NCI-H2029 (cell line): ENCODE results near the gene NDUFS7.

Experiments used
- DNase-seq: peaks from one replicate; lab custom pipeline; 2025; lab: John Stamatoyannopoulos, UW

The NDUFS7 gene

DNA sequence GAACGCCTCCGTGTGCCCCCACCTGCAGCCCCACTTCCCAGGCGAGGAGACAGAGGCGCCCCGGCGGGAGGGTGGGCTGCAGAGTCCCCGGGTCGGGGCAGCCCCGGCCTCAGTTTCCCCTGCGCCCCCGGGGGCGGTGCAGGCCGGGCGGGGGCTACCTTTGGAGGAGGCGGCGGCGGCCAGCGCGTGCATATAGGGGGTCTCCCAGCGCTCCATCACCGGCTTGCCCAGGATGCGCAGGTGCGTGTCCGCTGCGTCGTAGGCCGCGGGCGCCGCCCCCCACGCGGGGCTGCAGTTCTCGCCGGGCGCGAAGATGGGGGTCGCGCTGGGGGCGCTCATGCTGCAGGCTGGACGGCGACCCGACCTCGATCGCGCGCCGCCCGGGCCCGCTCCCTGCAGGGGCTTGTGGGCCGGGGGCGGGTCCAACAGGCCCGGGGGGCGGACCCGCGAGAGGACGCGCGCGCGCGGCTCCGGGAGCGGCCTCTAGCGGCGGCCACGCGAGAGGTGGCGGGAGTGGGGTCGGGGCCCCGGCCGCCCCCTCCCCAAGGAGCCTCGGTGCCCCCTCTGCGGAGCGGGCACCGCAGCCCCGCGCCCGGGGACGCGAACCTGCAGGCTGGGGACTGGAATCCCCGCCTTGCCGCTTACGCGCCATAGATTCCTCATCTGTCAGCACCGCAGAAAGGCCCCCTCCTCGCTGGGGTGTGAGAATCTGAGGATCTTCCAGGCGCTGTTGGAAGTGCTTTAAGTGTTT, 17.6 kb downstream of the NDUFS7 start, which contains the start of gene GAMT:
Gene GAMT, minus strand, starts transcription at position 405 of the 751 bp plus-strand sequence. Its CDS starts 66 bp downstream, at position 339.
- no peak for DNase-seq

DNA sequence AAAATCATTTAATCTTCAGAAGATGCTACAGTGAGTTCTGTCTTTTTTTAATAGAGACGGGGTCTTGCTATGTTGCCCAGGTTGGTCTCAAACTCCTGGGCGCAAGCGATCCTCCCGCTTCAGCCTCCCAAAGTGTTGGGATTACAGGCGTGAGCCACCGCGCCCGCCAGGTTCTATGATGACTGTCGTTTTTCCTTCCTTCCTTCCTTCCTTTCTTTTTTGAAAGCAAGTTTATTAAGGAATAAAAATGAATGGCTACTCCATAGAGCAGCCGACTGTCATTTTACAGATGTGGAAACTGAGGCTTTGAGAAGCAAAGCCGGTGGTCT, 18.1 kb downstream of the NDUFS7 start:
- DNase-seq = no peak

DNA sequence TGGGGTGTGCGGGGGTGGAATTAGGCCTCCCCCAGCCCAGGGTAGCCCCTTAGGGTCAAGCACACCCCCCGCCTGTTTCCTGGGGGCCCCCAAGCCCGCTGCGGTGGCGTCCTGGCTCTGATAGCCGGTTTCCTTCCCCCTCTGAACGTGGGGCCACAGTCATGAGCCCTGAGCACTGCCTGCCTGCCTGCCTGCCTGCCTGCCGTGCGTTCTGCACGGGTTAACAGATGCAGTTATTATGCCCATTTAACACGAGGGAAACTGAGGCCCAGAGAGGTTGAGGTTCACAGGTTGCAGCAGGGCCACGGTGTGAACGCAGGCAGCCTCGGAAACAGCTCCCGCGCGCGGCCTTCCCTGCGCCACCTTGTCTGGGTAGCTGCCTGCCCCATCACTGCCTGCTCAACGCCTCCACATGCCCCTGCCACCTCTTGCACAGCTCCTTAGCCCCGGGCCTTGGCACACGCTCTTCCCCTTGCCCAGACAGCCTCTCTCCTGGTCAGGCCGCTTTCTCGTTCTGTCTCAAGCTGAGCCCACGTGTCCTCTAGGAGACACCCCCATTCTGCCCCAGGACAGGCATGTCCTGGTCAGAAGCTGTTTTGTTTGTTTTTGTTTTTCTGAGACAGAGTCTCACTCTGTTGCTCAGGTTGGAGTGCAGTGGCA, 18.8 kb downstream of the NDUFS7 start:
- no peak for DNase-seq

DNA sequence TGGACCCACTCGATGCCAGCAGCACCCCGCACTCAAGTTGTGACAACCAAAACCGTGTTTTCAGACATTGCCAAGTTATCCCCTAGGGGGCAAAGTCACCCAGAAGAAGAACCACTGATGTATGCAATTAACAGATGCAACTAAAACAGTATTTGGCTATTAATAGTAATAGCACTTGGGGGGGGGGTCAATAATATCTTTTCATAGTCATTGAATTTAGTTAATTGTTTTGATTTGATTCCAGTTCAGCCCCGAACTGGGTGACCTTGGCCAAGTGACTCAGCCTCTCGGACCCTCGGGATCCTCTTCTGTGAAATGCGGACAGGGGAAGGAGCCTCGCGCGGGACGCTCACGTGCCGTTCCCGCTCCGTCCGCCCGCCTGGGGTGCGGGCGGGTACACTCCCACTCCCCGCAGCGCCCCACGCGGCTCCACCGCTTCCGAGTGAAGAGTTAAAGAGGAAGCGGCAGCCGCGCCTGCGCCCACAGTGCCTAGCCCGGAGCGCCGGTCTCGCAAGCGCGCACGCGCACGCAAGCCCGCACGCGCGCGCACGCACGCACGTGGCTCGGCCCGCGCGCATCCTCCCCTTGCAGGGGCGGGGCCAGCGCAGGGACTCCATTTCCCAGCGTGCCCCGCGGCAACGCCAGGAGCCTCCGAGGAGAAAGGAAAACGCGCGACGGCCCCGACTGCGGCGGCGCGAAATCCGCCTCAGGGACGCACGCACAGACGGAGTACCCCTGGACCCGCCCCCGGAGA, 23.2 kb downstream of the NDUFS7 start:
- DNase-seq = peak; percentile 97

DNA sequence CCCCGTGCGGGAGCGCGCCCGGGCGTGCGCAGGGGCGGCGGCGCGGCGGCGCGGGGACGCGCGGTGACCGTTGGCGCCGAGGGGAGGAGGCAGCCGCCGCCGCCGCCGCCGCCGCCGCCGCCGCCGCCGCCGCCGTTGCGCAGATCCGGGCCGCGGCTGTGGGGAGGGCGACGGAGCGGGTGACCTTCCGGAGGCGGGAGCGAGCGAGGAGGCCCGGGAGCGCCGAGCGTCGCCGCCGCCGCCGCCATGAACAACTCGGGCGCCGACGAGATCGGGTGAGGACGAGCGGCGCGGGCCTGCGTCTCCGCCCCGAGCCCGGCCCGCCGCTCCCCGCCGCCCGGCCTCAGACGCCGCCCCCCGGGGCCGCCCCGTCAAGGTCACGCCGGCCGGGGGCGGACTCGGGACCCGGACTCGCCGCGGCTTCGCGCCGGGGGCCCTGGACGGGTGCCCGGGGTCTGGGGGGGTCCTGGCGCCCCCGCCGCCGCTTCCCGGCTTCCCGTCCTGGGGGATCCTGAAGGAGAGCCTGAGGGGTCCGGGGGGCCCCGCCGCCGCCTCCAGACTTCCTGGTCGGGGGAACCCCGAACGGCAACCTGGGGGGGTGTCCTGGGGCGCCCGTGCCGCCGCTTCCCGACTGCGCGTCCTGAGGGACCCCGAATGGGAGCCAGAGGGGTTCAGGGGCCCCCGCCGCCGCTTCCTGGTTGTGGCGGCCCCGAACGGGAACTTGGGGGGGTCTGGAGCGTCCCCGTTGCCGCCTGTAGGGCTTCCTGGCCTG, 24.0 kb downstream of the NDUFS7 start, which contains the start of gene DAZAP1:
Gene DAZAP1, plus strand, starts transcription at position 59 of the 772 bp plus-strand sequence. Its CDS starts 188 bp downstream, at position 247.
- DNase-seq = no peak

DNA sequence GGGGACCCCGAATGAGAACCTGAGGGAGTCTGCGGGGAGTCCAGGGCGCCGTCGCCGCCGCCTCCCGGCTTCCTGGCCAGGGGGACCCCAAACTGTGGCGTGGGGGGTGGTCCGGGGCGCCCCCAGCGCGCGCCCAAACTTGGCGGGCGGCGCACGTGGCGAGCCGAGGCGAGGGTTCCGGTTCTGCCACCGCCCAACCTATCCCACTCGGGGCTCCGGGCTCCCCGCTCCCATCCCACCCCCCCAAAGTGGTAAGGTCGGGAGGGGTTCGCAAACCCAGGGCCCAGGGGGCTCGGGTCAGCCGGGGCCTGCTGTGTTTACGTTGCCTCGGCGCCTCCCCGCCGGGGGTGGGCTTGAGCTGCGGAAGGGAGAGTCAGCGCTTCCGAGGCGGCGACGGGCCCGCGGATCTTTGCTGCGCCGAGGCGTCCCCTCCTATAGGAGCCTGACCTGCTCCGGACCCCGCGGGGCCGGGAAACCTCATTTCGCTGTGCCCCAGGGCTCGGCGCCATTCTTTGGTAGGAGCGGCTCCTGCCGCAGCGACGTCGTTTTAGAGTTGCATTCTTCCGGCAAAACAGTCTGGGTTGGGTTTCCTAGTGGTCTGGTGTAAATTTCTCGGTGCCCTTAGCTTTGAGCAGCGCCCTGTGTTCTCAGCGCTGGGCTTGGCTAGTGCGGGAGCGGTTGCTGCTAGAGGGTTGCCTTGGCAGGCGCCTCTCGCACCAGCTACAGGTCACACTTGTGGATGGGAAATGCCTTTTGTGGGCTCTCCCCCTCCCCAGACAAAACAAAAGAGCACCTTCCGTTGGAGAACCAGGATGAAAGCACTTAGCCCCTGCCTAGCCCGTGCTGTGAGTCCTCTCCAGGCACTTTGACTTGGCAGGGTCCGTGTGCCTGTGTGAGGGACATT, 24.8 kb downstream of the NDUFS7 start:
- DNase-seq = peak; percentile 51

DNA sequence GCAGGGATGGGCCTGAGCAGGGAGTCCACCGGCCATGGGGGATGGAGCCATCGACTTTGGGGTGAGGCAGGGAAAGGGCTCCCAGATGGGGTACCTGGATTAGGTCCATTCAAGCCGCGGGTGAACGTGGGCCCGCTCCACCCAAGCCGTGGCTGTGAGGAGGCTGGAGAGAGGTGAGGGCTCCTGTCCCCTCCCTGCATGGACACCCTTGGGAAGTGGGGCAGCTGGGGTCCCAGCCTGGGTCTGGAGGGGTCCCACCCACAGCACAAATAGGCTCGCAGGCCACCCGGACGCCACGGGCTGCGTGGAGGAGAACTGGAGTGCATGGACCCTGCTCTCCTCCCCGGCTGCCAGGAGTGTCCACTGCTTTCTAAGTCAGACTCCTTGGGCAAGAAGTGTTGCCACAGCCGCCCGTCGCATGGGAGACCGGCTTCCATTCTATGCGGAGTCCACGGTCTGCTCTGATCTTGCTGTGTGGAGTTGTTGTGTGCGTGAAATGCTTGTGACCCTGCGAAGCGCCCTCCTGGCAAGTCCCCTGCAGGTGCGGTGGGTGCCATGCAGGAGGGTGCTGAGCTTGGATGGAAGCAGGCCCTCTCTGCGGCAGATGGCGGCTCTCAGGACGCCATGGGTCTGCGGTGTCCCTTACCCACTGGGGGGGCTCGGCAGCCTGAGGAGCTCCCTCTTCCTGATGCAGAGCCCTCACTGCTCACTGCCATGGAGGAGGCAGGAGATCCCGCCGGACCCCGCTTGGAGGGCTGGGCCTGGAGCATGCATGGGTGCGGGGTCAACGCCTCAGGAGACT, 25.7 kb downstream of the NDUFS7 start:
- no peak for DNase-seq

DNA sequence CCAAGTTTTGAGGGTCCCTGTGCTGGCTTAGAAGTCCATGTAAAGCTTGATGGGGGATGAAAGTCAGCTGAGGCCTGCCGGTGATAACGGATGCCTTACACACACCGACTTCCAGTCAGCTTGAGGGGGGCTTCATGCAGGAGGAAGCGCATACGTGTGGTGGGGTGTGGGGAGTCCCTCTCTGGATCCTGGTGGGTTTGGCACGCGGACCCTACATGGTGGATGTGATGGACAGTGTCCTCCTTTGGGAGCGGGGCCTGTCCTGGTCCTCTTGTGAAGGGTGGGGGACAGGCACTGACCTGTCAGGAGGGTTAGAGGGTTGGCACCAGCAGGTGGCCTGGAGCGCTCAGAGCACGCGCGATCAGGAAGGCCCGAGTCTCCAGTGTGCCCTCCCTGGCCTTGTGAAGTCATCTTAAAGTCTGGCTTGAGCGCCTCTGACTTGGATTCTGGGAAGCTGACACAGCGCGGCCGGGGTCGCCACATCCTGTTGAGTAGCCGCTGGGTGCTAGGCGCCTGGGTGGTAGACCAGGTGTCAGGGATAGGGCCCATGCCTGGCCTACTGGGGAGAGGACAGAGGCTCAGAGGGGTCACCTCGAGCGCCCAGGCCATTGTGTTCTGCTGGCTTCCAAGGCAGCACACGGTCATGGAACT, 26.6 kb downstream of the NDUFS7 start:
- DNase-seq = no peak

DNA sequence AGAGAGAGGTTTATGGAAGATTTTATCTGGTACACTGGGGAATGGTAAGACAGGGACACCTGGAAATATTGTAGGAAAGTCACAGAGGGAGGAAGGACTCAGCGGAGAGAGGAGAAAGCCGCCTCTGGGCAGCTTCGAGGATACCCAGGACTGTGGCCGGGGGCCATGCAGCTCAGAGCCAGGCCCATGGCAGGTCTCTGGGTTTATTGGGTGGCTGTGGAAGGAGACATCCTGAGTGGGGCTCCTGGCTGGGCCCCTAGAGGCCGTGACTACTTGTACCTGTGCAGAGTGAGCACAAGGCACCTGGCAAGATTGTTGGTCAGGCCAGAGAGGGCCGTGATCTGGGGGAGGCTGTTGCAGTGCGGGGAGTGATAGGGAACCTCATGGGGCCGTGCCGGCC, 27.1 kb downstream of the NDUFS7 start:
- DNase-seq = no peak

DNA sequence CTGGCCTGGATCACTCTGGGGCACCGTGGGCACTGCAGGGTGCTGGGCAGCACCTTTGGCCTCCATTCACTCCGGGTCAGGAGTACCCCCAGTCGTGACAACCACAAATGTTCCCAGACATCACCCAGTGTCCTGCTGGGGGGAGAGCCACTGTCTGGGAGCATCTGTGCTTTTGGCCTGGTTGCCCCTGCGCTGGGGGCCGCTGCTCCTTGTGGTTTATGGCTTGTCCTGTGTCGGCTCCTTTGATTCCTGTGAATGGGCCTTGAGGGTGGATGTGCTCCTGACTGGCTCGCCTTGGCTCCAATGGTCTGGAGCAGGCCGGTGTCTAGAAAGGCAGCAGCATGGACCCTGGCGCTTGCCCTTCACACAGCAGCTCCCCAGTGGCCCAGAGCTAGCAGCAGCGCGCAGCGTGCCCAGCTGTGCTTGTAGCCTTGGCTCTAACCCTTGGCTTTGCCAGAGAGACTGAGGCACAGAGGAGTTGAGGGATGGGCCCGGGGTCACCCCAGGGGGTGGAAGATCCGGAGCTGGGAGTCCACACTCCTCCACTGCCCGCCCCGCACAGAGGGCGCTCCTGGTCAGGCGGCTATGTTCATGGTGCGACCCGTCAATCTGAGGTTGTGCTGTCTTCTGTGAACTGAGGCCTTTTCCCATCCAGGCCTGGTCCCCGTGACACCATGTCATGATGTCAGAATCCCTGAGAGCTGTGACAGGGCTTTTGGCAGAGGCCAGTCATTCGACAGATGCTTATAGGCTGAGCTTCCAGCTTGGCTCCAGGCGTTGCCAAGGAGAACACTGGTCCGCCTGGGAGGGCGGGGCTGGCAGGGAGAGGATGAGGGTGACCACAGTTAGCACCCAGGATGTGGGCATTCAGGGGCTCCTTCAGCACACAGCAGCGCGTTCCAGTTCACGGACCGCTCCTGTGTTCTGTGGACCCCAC, 27.8 kb downstream of the NDUFS7 start:
- no peak for DNase-seq

DNA sequence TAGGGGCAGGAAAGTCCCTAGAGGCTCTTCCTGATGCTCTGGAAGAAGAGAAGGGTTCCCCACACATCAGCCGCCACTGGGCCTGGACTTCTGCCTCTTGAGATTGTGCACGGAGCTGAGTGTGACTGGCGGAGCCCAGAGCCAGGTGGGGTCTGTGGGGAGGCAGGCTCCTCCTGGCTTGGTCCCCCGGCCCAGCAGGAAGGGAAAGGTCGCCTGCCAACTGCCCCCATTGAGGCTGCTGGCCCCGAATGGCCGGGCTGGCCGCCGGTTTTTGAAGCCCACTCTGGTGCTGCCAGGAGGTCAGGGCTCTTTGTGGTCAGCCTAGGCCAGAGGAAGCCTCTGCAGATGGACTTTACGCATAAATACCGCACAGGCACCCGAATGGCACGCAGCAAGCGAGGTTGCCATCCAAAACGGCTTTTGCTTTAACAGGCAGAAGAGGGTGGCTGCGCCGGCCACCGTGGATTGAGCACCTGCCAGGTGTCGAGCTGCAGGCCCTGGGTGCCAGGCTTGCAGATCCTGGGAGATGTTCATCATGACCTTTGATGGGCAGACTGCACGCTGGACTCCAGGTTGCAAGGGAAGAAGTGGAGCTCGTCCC, 28.7 kb downstream of the NDUFS7 start:
- DNase-seq = no peak

DNA sequence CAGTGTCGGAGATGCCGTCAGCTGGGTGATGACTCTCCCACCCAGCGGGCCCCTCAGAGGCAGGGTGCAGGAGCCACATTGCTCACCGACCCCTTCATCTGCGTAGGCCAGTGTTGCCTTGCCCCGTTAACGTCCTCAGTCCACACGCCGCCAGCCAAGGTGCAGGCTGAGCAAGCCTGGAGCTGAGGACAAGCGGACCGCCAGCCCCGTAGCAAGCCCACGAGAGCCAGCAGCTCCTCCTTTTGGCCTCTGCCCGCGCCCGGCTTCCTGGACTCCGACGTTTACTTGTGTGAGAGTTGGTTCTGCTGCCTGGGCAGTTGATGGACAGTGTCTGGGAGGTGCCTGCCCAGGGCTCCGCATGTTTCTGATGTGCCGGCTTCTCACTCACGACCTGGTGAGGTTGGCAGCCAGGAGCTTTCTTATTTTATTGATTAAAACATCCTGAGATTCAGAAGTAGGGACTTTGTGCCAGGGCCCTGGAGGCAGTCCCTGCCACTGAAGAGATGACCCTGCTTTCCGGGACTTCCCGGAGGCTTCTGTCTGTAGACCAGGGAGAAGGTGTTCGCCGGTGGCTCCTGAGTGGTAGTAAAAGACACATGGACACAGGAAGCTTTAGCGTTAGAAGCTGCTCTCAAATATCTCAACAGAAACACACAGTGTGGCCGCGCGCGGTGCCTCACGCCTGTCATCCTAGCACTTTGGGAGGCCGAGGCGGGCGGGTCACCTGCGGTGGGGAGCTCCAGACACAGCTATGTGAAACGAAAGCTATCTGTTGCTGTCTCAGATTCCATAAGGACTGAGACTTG, 29.5 kb downstream of the NDUFS7 start:
- DNase-seq = no peak

DNA sequence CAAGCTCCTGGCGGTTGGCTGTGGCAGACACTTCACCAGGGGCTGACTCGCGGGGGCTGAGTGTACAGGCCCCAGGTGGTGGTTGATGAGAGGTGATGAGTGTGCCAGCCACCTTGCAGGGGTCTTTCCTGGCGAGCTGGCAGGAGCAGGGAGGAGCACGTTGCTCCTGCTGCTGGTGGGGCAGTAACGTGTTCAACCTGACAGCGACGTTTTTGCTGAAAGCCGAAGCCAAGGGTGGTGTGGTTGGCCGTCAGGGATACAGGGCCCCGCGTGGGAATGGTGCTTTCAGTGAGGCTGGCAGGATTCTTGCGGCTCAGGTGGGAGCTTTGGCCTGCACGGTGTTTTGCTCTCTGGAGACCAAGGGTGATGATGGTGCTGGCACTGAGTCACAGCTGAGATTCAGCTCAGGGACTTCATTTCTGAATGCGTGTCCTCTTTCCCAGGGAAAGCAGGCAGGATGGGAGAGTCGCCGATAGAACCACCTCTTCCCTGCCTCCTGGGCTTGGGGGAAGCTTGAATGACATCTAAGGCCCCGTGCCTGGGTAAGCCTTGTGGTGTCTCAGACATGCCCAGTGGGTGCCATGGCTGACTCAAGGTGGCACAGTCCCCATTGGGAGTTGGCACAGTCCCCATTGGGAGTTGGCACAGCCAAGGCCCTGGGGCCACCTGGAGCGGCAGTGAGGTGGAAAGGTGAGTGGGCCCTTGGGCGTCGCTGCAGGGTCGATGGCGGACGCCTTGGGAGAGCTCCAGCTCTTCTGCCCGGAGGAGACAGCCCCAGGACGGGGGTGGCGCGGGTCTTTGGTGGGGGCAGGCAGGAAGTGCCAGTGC, 32.5 kb downstream of the NDUFS7 start:
- no peak for DNase-seq

DNA sequence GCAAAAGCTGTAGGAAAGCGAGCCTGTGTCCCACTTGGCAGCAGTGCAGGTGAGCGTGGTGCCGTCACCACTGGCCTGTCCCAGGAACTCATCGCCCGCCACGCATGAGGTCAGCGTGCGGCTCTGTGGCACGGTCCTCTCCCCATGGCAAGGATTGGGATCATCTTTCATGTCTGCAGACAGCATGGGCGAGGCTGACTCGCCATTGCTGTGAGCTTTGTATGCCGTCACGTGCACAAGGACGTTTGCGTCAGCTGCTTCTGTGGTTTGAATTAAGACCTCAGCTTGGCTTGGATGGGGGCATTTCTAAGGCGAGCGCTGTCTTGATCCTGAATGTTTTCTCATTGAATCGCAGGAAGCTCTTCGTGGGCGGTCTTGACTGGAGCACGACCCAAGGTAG, 33.4 kb downstream of the NDUFS7 start:
- no peak for DNase-seq

DNA sequence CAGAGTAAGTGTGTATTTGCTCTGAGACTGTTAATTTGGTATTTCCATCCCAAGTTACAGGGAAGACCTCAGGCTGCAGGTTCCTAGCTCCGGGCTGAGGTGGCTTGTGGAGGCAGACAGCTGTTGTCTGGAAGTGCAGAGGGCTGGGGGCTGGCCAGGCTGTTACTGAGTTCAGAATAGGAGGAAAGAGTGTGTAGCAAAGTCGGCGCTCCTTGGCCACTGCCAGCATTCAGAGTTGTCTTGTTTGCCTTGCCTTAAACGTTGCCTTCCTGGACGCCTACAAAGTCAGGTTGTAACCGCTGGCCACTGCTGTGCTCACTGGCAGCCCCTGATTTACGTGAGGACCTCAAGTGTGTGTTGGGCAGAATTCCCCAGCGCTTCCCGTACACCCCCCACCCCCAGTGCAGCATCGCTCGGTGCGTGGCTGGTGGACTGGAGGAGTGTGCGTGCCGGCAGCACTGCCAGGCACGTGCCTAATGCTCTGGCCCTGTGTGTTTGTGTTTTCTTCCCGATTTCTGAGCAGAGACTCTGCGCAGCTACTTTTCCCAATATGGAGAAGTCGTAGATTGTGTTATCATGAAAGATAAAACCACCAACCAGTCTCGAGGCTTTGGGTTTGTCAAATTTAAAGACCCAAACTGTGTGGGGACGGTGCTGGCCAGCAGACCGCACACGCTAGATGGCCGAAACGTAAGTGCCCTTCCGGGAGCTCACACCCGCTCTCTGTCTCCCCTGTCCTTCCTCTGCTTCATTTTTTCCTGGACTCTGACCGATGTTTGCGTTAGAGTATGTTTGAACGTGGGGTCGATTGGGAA, 34.2 kb downstream of the NDUFS7 start:
- no peak for DNase-seq

DNA sequence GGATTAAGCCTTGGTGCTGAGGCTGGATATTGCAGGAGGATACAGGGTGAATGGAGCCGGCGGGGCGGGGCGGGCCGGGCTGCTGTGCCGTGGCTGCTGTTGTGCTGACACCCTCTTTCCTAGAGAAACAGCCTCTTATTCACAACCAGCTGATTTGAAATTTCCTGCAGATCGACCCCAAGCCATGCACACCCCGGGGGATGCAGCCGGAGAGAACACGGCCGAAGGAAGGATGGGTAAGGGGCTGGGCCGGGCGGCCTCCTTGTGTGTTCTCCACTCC, 34.7 kb downstream of the NDUFS7 start:
- DNase-seq = no peak
